H1 (cell line): Measurements from ENCODE around the gene HNRNPDL.

Experiments used
- CEBPB ChIP-seq: IDR thresholded peaks from 2 replicates; pipeline ENCODE4 v1.6.1; 2012; ENCODE audit warnings: low read depth, low read length
- EGR1 ChIP-seq: IDR thresholded peaks from 2 replicates; pipeline ENCODE4 v1.6.1; 2011; ENCODE audit warnings: low read depth, low read length, borderline replicate concordance
- RAD21 ChIP-seq, 2 experiments: IDR thresholded peaks in 1 of 2; conservative IDR thresholded peaks in 1 of 2; 2 replicates each; pipeline ENCODE4 v1.6.1; 2011; ENCODE audit warnings: low read depth in 2 of 2, low read length in 2 of 2, improper control_type of control experiment in 1 of 2, inconsistent platforms in 1 of 2, mild to moderate bottlenecking in 1 of 2, moderate library complexity in 1 of 2
- SP1 ChIP-seq: IDR thresholded peaks from 2 replicates; pipeline ENCODE4 v1.6.1; 2011; ENCODE audit warnings: low read depth, low read length
- TF ChIP-seq, protein P1 (sequence below), 3 experiments: IDR thresholded peaks; 1 replicate in 2 of 3; 2 replicates in 1 of 3; pipeline versions ENCODE4 v1.5.1 to v1.6.1; 2011; ENCODE audit warnings: low read length in 3 of 3, mild to moderate bottlenecking in 3 of 3, inconsistent platforms in 2 of 3, low read depth in 1 of 3, moderate library complexity in 1 of 3; ENCODE audit not compliant: insufficient read depth in 1 of 3; ENCODE audit errors: control extremely low read depth in 1 of 3
- TF ChIP-seq, protein P2 (sequence below): IDR thresholded peaks from 2 replicates; pipeline ENCODE4 v1.6.1; 2012; ENCODE audit warnings: low read length, inconsistent platforms

DNA sequence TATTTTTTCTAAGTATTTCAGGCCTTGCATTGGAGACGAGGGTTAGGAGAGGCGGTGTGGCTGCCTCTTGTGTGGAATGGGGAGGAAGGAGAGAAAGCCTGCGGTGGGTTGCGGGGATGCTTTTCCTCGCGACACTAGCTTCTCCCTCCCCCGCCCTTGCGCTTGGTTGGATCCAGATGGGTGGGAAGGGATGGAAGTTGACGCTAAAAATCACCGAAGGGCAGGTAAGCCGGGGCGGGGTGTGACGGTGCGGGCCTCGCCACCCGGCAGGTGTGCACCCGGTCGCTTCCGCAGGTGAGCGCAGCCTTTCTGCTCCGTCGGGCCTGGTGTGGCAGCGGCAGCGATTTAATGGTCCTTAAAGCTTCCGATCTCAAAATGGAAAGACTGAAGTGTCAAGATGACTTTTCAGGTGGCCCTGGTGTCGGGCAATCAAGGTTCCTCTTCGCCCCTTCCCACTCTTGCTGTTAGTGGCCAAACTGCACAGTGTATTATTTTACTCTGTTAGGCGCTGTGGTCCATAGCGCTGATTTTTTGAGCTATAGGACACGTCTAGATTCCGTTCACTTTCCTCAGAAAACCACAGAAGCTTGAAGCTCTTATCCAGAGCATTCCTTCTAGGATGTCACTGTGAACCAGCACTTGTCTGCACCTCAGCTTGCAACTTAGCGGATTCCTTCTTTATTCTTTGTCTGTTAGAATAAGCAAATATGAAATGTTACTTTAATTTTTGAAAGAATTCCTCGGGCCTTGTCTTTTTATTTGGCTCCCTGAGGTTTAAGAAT, 893 bp upstream of the HNRNPDL start:
- TF ChIP-seq CEBPB, result no peak
- no peak for TF ChIP-seq SP1
- TF ChIP-seq RAD21 (IDR thresholded peaks at IDR 0.05 in 1 of 2, conservative IDR thresholded peaks at IDR 0.05 in 1 of 2; ENCODE audit: low read depth in 2 of 2, low read length in 2 of 2), result no peak
- no peak for TF ChIP-seq EGR1
- TF ChIP-seq, protein P1, sequence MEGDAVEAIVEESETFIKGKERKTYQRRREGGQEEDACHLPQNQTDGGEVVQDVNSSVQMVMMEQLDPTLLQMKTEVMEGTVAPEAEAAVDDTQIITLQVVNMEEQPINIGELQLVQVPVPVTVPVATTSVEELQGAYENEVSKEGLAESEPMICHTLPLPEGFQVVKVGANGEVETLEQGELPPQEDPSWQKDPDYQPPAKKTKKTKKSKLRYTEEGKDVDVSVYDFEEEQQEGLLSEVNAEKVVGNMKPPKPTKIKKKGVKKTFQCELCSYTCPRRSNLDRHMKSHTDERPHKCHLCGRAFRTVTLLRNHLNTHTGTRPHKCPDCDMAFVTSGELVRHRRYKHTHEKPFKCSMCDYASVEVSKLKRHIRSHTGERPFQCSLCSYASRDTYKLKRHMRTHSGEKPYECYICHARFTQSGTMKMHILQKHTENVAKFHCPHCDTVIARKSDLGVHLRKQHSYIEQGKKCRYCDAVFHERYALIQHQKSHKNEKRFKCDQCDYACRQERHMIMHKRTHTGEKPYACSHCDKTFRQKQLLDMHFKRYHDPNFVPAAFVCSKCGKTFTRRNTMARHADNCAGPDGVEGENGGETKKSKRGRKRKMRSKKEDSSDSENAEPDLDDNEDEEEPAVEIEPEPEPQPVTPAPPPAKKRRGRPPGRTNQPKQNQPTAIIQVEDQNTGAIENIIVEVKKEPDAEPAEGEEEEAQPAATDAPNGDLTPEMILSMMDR (IDR thresholded peaks at IDR 0.05; ENCODE audit: control extremely low read depth in 1 of 3, insufficient read depth in 1 of 3, low read depth in 1 of 3, low read length in 3 of 3), result no peak
- TF ChIP-seq, protein P2, sequence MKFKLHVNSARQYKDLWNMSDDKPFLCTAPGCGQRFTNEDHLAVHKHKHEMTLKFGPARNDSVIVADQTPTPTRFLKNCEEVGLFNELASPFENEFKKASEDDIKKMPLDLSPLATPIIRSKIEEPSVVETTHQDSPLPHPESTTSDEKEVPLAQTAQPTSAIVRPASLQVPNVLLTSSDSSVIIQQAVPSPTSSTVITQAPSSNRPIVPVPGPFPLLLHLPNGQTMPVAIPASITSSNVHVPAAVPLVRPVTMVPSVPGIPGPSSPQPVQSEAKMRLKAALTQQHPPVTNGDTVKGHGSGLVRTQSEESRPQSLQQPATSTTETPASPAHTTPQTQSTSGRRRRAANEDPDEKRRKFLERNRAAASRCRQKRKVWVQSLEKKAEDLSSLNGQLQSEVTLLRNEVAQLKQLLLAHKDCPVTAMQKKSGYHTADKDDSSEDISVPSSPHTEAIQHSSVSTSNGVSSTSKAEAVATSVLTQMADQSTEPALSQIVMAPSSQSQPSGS, result no peak
